ENCODE results near the gene BUB3. TPM values are rescaled to one million over a fixed set of nuclear protein-coding genes. Genes with fewer than 3 reads are reported as not detected.
A peak's percentile ranks its signal among the peaks of the same experiment; 100 is the strongest.

BUB3 gene
- total and polyA plus RNA-seq, 2 of the 13 experiments (the other 11 are each of a cell fraction or from before 2014, with no cell fraction given) = 174 to 188 TPM

DNA sequence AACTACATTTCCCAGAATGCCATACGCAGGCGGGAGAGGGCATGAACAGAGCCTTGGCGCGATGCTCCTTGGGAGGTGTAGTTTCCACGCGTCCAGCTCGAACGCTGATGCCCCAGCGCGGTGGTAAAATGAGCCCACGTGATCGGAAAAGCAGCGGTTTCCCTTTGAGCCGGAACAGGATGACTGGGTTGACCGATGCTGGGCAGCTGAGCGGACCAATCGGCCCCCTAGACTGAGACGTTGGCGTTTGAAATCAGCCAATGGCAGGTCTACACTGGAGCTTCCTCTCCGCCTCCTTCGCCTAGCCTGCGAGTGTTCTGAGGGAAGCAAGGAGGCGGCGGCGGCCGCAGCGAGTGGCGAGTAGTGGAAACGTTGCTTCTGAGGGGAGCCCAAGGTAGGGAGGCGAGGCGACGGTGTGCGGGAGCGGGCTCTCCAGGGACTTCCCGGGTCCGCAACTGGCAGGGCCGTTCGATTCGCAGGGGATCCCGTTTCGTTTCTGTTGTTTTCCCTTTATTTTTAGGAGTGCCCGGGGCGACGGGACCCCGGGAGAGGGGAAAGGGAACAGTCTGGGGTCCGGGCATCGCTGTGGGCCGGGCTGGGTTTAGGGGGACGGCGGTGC lies at the start of gene BUB3 (continued):
- TF ChIP-seq NFAT5 (CRISPR knock-in tag; IDR thresholded peaks at IDR 0.05) (no peak), ZBTB14 (CRISPR knock-in tag; IDR thresholded peaks at IDR 0.05) (no peak), SRSF1 (optimal IDR thresholded peaks at IDR 0.05; ENCODE audit: low read depth, low read length) (peak; percentile 76), ARHGAP35 (CRISPR knock-in tag; IDR thresholded peaks at IDR 0.05; ENCODE audit: borderline replicate concordance) (peak; percentile 80), MXD1 (CRISPR knock-in tag; IDR thresholded peaks at IDR 0.05) (no peak), MLXIP (CRISPR knock-in tag; IDR thresholded peaks at IDR 0.05; ENCODE audit: borderline replicate concordance) (no peak), ZNF703 (CRISPR knock-in tag; IDR thresholded peaks at IDR 0.05; ENCODE audit: borderline replicate concordance) (no peak), HOXA5 (CRISPR knock-in tag; IDR thresholded peaks at IDR 0.05) (peak; percentile 17), ZNF350 (CRISPR knock-in tag; IDR thresholded peaks at IDR 0.05; ENCODE audit: borderline replicate concordance, low read depth) (peak; percentile 75; the same call in 1 of the 2 replicates), ZNF558 (CRISPR knock-in tag; IDR thresholded peaks at IDR 0.05; ENCODE audit: borderline replicate concordance) (no peak), ZNF768 (CRISPR knock-in tag; IDR thresholded peaks at IDR 0.05) (no peak; the same call in 1 of the 2 replicates), E2F1 (CRISPR knock-in tag; IDR thresholded peaks at IDR 0.05) (peak; percentile 97), NFYB (CRISPR knock-in tag; IDR thresholded peaks at IDR 0.05) (peak; percentile 94)
- TF ChIP-seq, protein P1, sequence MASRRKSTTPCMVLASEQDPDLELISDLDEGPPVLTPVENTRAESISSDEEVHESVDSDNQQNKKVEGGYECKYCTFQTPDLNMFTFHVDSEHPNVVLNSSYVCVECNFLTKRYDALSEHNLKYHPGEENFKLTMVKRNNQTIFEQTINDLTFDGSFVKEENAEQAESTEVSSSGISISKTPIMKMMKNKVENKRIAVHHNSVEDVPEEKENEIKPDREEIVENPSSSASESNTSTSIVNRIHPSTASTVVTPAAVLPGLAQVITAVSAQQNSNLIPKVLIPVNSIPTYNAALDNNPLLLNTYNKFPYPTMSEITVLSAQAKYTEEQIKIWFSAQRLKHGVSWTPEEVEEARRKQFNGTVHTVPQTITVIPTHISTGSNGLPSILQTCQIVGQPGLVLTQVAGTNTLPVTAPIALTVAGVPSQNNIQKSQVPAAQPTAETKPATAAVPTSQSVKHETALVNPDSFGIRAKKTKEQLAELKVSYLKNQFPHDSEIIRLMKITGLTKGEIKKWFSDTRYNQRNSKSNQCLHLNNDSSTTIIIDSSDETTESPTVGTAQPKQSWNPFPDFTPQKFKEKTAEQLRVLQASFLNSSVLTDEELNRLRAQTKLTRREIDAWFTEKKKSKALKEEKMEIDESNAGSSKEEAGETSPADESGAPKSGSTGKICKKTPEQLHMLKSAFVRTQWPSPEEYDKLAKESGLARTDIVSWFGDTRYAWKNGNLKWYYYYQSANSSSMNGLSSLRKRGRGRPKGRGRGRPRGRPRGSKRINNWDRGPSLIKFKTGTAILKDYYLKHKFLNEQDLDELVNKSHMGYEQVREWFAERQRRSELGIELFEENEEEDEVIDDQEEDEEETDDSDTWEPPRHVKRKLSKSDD (CRISPR knock-in tag; IDR thresholded peaks at IDR 0.05; ENCODE audit: low read depth) = no peak

All from HepG2 (cell line).